KG1 (cell line): Measurements from ENCODE around the gene PAX7.

Experiments used
- DNase-seq: peaks from one replicate; lab custom pipeline; 2025; lab: John Stamatoyannopoulos, UW

PAX7 gene

GRCh38 chr1:18618546-18619466 lies 11.8 kb upstream of the PAX7 start:
- DNase-seq, result no peak

- no peak for DNase-seq
These were observed 11.2 kb upstream of the PAX7 start for GRCh38 chr1:18619467-18619835.

- no peak for DNase-seq
These were observed 2.1 kb upstream of the PAX7 start for GRCh38 chr1:18628511-18628910.

GRCh38 chr1:18629659-18630510 lies 761 bp upstream of the PAX7 start:
- DNase-seq, result no peak

- DNase-seq, result no peak
These were observed 1.0 kb downstream of the PAX7 start for GRCh38 chr1:18631496-18632217.

GRCh38 chr1:18632218-18632588 lies 1.6 kb downstream of the PAX7 start:
- DNase-seq, result no peak

GRCh38 chr1:18632783-18633421 lies 2.3 kb downstream of the PAX7 start:
- DNase-seq, result no peak

GRCh38 chr1:18633422-18634155 lies 2.9 kb downstream of the PAX7 start:
- no peak for DNase-seq

GRCh38 chr1:18634276-18634675 lies 3.6 kb downstream of the PAX7 start:
- no peak for DNase-seq

- DNase-seq, result no peak
These were observed 4.5 kb downstream of the PAX7 start for GRCh38 chr1:18635070-18635577.

GRCh38 chr1:18635891-18636595 lies 5.4 kb downstream of the PAX7 start:
- no peak for DNase-seq

GRCh38 chr1:18636596-18637508 lies 6.2 kb downstream of the PAX7 start:
- DNase-seq, result no peak

- DNase-seq, result no peak
These were observed 6.9 kb downstream of the PAX7 start for GRCh38 chr1:18637511-18637960.

GRCh38 chr1:18637962-18638834 lies 7.6 kb downstream of the PAX7 start:
- no peak for DNase-seq

GRCh38 chr1:18638835-18639364 lies 8.3 kb downstream of the PAX7 start:
- no peak for DNase-seq

- no peak for DNase-seq
These were observed 8.9 kb downstream of the PAX7 start for GRCh38 chr1:18639368-18640055.
